Activated CD4-positive, alpha-beta memory T cell treated with anti-CD3 and anti-CD28 coated beads for 36 hours (primary cell): ENCODE data around the gene LATS2. TPM values are rescaled to one million over a fixed set of nuclear protein-coding genes. Genes with fewer than 3 reads are reported as not detected.

Source experiments
- CTCF ChIA-PET: fragments of 350-600 bp; sonication (Branson Sonifier 250); formaldehyde crosslinking; loops from one replicate; lab custom pipeline; 2021; ENCODE audit warnings: antibody characterized with exemption, inconsistent platforms; lab: Charles Lee
- POLR2A ChIA-PET: fragments of 350-600 bp; sonication (Branson Sonifier 250); formaldehyde crosslinking; loops from one replicate; lab custom pipeline; 2021; ENCODE audit warnings: antibody characterized with exemption; lab: Charles Lee
- DNase-seq: peaks from one replicate; pipeline ENCODE4 v3.0.0-alpha.2; 2020
- H3K27ac Mint-ChIP-seq: one replicate; pipeline ENCODE4 v1.8.0; 2021; ENCODE audit warnings: mixed read lengths
- H3K27me3 Mint-ChIP-seq: one replicate; pipeline ENCODE4 v1.8.0; 2021; ENCODE audit warnings: mixed read lengths
- H3K36me3 Mint-ChIP-seq: one replicate; pipeline ENCODE4 v1.8.0; 2021; ENCODE audit warnings: mixed read lengths
- H3K4me1 Mint-ChIP-seq: one replicate; pipeline ENCODE4 v1.8.0; 2021; ENCODE audit warnings: low read depth, mixed read lengths
- H3K4me3 Mint-ChIP-seq: one replicate; pipeline ENCODE4 v1.8.0; 2021; ENCODE audit warnings: mild to moderate bottlenecking, mixed read lengths
- H3K9me3 Mint-ChIP-seq: one replicate; pipeline ENCODE4 v1.8.0; 2021; ENCODE audit warnings: mixed read lengths
- intact Hi-C: fragments of 100-400 bp; cut with micrococcal nuclease; formaldehyde crosslinking; loops from one replicate; pipeline ENCODE4 v1.15.1; 2023
- total RNA-seq, 2 experiments: library from RNA; stranded (reverse); gene quantifications; one replicate each; pipeline ENCODE4 v1.2.3, GENCODE V29; 2021

Gene LATS2
- total RNA-seq, 2 experiments from 2014 or later = 4.0 to 6.8 TPM

GRCh38 chr13:20924758-20925394 is 136.5 kb downstream of the LATS2 start:
- Mint-ChIP-seq H3K4me1 (no peaks in the 10 kb centered on the region), H3K36me3 (no peaks in the 10 kb centered on the region), H3K4me3 (no peak overlapping the region), H3K27ac (no peak overlapping the region), H3K27me3 (no peaks in the 10 kb centered on the region), H3K9me3 (no peaks in the 10 kb centered on the region)
- ChIA-PET POLR2A (no interaction called here), CTCF (interaction anchor here (0.6 to 3.7 kb wide), 19 partner anchors 9 to 743 kb away, joined by 3 to 25 read pairs (median 5); partner anchors contain the start of gene XPO4)
- DNase-seq = peak; percentile 77
- intact Hi-C loops = loop anchor here (1.0 kb wide), 3 partner anchors 97 to 430 kb away; no protein-coding TSS in a partner anchor

- Mint-ChIP-seq H3K4me3 (no peak overlapping the region), H3K27me3 (no peaks in the 10 kb centered on the region), H3K9me3 (no peaks in the 10 kb centered on the region), H3K27ac (no peak overlapping the region), H3K36me3 (no peaks in the 10 kb centered on the region), H3K4me1 (no peaks in the 10 kb centered on the region)
- CTCF ChIA-PET = interaction anchor here (3.5 kb wide), 1 partner anchor 428 kb away, joined by 25 read pairs; no protein-coding TSS in a partner anchor
- intact Hi-C loops = no loop called here
- no peak for DNase-seq
- POLR2A ChIA-PET = no interaction called here
These were observed 138.1 kb downstream of the LATS2 start for GRCh38 chr13:20923272-20923671.

Other genes starting within 250 kb of the LATS2 start
- gene XPO4, start 158.8 kb downstream of the LATS2 start, total RNA-seq = 10 to 100 TPM; 24.8 to 25.1 TPM
- 100 to 1,000 TPM; 225 to 243 TPM for gene SAP18, start 78.5 kb upstream of the LATS2 start, total RNA-seq
- 10 to 100 TPM; 34.0 to 36.2 TPM for gene SKA3, start 115.0 kb upstream of the LATS2 start, total RNA-seq
- gene MRPL57, start 115.1 kb upstream of the LATS2 start, total RNA-seq = 10 to 100 TPM; 20.8 to 23.1 TPM